Heart left ventricle (tissue), 16 donors: Measurements from ENCODE around the gene CHN2. TPM values are rescaled to one million over a fixed set of nuclear protein-coding genes. Genes with fewer than 3 reads are reported as not detected.

ENCODE experiments used
- ATAC-seq, 4 donors: fragments of 200-7000 bp; cut with Tn5 transposase; one replicate each; pipeline ENCODE4 v1.9.1; 2020 to 2022; ENCODE audit warnings: moderate library complexity in 4 of 4, mild to moderate bottlenecking in 3 of 4, moderate number of reproducible peaks in 1 of 4
- DNase-seq, 5 donors: peaks; one replicate each; pipeline ENCODE4 v3.0.0-alpha.2; 2020
- H3K27ac ChIP-seq, 12 donors: fragments of 200-600 bp; sonication (generic) in 4 of 12; one replicate each; pipeline versions ENCODE4 v1.5.0 to v1.8.0; 2016 to 2022; ENCODE audit warnings: mild to moderate bottlenecking in 2 of 12
- H3K27me3 ChIP-seq, 9 donors: fragments of 200-600 bp; sonication (generic) in 2 of 9; one replicate each; pipeline versions ENCODE4 v1.5.1 to v1.8.0; 2016 to 2022; ENCODE audit warnings: mild to moderate bottlenecking in 3 of 9
- H3K36me3 ChIP-seq, 9 donors: fragments of 200-600 bp; sonication (generic) in 2 of 9; one replicate each; pipeline versions ENCODE4 v1.5.0 to v1.8.0; 2018 to 2022; ENCODE audit warnings: mild to moderate bottlenecking in 2 of 9
- H3K4me1 ChIP-seq, 12 donors: fragments of 200-600 bp; sonication (generic) in 4 of 12; one replicate each; pipeline versions ENCODE4 v1.5.0 to v1.8.0; 2016 to 2022; ENCODE audit warnings: mild to moderate bottlenecking in 3 of 12
- H3K4me3 ChIP-seq, 12 donors: fragments of 200-600 bp; sonication (generic) in 4 of 12; one replicate each; pipeline versions ENCODE4 v1.5.0 to v1.8.0; 2017 to 2022; ENCODE audit warnings: mild to moderate bottlenecking in 9 of 12, moderate library complexity in 4 of 12
- H3K9me3 ChIP-seq, 12 donors: fragments of 200-600 bp; sonication (generic) in 4 of 12; one replicate each; pipeline versions ENCODE4 v1.5.0 to v1.8.0; 2016 to 2022; ENCODE audit warnings: mild to moderate bottlenecking in 1 of 12
- CTCF ChIP-seq, 12 donors: fragments of 200-600 bp; sonication (generic) in 4 of 12; IDR thresholded peaks; one replicate each; pipeline versions ENCODE4 v1.5.0 to v1.8.0; 2018 to 2022; ENCODE audit warnings: antibody characterized with exemption in 12 of 12, mild to moderate bottlenecking in 5 of 12
- POLR2A ChIP-seq, 2 donors: fragments of 450-650 bp; IDR thresholded peaks; one replicate each; pipeline ENCODE4 v1.6.1; 2017; ENCODE audit warnings: antibody characterized with exemption in 2 of 2, mild to moderate bottlenecking in 2 of 2, moderate library complexity in 2 of 2
- WGBS, 4 donors: extraction: QIAGEN DNeasy Blood & Tissue Kit in 2 of 4; methylation state at CpG; one replicate each; pipeline versions ENCODE4 v1.1.5 to v1.1.7; 2013 to 2018; 5-methylcytosine and 5-hydroxymethylcytosine counted together
- intact Hi-C, 10 donors: fragments of 100-400 bp; cut with DNase I; formaldehyde crosslinking; loops; one replicate each; pipeline versions ENCODE4 v1.11.1 to v1.14.2; 2022
- polyA plus RNA-seq, 2 donors: library from polyadenylated mRNA; stranded (reverse); fragments of 200-250 nt; gene quantifications; one replicate each; pipeline ENCODE4 v1.2.3, GENCODE V29; 2013
- total RNA-seq, 9 donors: library from RNA; depleted of rRNA in 2 of 9; stranded (reverse); fragments of >200 nt in 2 of 9; fragmentation: NEBNext Ultra II Directional in 3 of 9; extraction: Animal tissue kit (Norgen Biotek cat#: 25700) in 3 of 9; gene quantifications; one replicate each; pipeline versions ENCODE4 v1.1.0 to v1.2.4, GENCODE V29; 2016 to 2023
- donor health status: ischemic (EF 13 %, LVEDD 7.1; RV severe dilation, severe dysfunction).
- donor health status: healthy with polysubstance abuse.
- donor health status: DM: no; HTN: yes; CAD: no.
- donor health status: DM: no; HTN: no; CAD: no.
- donor health status: ischemic (EF 25% LVEDD 6.9; RV normal size, moderate dysfunction).
- donor health status: ischemic (EF 25% LVEDD 5.7; RV mildly dilated, moderate dysfunction).
- donor health status: healthy.
- donor health status: DM: yes; HTN: yes; CAD: no.
- donor health status: ischemic (EF 35%, LVEDD 5.7; RV mildly dilated, moderate dysfunction).
- donor health status: nonischemic (EF 11% LVEDD 7.7; RV severe dilation, severe dysfunction).
- donor health status: DM: yes; HTN: yes; CAD: no.
- donor health status: PGD.
- donor health status: ischemic (EF 29% LVEDD 5.4; RV normal size, mild dysfunction).
- donor health status: nonischemic (EF 23%, LVEDD 6.1; RV moderate dilation, normal function).

CHN2 gene
- total and polyA plus RNA-seq, 11 donors, result 11.2 to 54.4 (median 33.6) TPM

GRCh38 chr7:29502133-29502532, 307.6 kb downstream of the CHN2 start:
- Histone ChIP-seq H3K9me3 (no peaks in the 10 kb centered on the region), H3K27ac (no peak overlapping the region), H3K36me3 (peaks cover 0 to 67% (median 23%) of the 10 kb centered on the region in 9 donors), H3K27me3 (no peaks in the 10 kb centered on the region), H3K4me3 (no peak overlapping the region), H3K4me1 (peaks cover 0 to 4% (median 0%) of the 10 kb centered on the region in 12 donors)
- intact Hi-C loops, result no loop called here
- DNase-seq (peak in 1 of 5 donors; percentile 30), ATAC-seq (peak in 3 of 4 donors; percentile 59 to 78 (median 75))
- 28 to 44% (median 43%) methylated on average over 2 of the region's 2 CpGs for WGBS, 4 donors
- TF ChIP-seq POLR2A (IDR thresholded peaks at IDR 0.05), result no peak
- no peak for TF ChIP-seq CTCF (IDR thresholded peaks at IDR 0.05)

- TF ChIP-seq POLR2A (IDR thresholded peaks at IDR 0.05) (no peak), CTCF (IDR thresholded peaks at IDR 0.05) (no peak)
- no peak overlapping the region for H3K4me3 ChIP-seq
- H3K9me3 ChIP-seq, result no peaks in the 10 kb centered on the region
- DNase-seq (no peak), ATAC-seq (no peak)
- no peak overlapping the region for H3K27ac ChIP-seq
- peaks cover 0 to 85% (median 24%) of the 10 kb centered on the region in 9 donors for H3K36me3 ChIP-seq
- intact Hi-C loops, result no loop called here
- WGBS, 4 donors, result 78 to 95% (median 92%) methylated on average over 4 of the region's 4 CpGs
- H3K4me1 ChIP-seq, result peaks cover 0 to 11% (median 0%) of the 10 kb centered on the region in 12 donors
- H3K27me3 ChIP-seq, result no peaks in the 10 kb centered on the region
Observed at GRCh38 chr7:29505931-29506330, 311.4 kb downstream of the CHN2 start.

GRCh38 chr7:29508608-29509007, 314.0 kb downstream of the CHN2 start:
- Histone ChIP-seq H3K27me3 (no peaks in the 10 kb centered on the region), H3K4me3 (no peak overlapping the region), H3K36me3 (peaks cover 0 to 92% (median 39%) of the 10 kb centered on the region in 9 donors), H3K27ac (no peak overlapping the region), H3K9me3 (no peaks in the 10 kb centered on the region), H3K4me1 (peaks cover 0 to 11% (median 0%) of the 10 kb centered on the region in 12 donors)
- TF ChIP-seq POLR2A (IDR thresholded peaks at IDR 0.05) (no peak), CTCF (IDR thresholded peaks at IDR 0.05) (no peak)
- intact Hi-C loops, result no loop called here
- ATAC-seq (peak; percentile 42 to 83 (median 74)), DNase-seq (peak in 4 of 5 donors; percentile 31 to 74 (median 54))
- 30 to 63% (median 43%) methylated on average over 5 of the region's 5 CpGs for WGBS, 4 donors

- H3K4me1 ChIP-seq, result peaks cover 0 to 11% (median 0%) of the 10 kb centered on the region in 12 donors
- intact Hi-C loops, result no loop called here
- H3K27ac ChIP-seq, result no peak overlapping the region
- 93 to 98% (median 95%) methylated on average over 4 of the region's 4 CpGs for WGBS, 4 donors
- DNase-seq (no peak), ATAC-seq (no peak)
- H3K9me3 ChIP-seq, result no peaks in the 10 kb centered on the region
- no peak for TF ChIP-seq POLR2A (IDR thresholded peaks at IDR 0.05)
- no peak for TF ChIP-seq CTCF (IDR thresholded peaks at IDR 0.05)
- no peak overlapping the region for H3K4me3 ChIP-seq
- H3K27me3 ChIP-seq, result no peaks in the 10 kb centered on the region
- peaks cover 0 to 88% (median 34%) of the 10 kb centered on the region in 9 donors for H3K36me3 ChIP-seq
Observed at GRCh38 chr7:29510028-29510427, 315.5 kb downstream of the CHN2 start.
